ENCODE data around the gene DDX20. TPM values are rescaled to one million over a fixed set of nuclear protein-coding genes. Genes with fewer than 3 reads are reported as not detected.

DDX20 gene, protein sequence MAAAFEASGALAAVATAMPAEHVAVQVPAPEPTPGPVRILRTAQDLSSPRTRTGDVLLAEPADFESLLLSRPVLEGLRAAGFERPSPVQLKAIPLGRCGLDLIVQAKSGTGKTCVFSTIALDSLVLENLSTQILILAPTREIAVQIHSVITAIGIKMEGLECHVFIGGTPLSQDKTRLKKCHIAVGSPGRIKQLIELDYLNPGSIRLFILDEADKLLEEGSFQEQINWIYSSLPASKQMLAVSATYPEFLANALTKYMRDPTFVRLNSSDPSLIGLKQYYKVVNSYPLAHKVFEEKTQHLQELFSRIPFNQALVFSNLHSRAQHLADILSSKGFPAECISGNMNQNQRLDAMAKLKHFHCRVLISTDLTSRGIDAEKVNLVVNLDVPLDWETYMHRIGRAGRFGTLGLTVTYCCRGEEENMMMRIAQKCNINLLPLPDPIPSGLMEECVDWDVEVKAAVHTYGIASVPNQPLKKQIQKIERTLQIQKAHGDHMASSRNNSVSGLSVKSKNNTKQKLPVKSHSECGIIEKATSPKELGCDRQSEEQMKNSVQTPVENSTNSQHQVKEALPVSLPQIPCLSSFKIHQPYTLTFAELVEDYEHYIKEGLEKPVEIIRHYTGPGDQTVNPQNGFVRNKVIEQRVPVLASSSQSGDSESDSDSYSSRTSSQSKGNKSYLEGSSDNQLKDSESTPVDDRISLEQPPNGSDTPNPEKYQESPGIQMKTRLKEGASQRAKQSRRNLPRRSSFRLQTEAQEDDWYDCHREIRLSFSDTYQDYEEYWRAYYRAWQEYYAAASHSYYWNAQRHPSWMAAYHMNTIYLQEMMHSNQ
- 10 to 100 TPM in 2 of 6 donors, 1 to 10 TPM in 4; 7.9 to 18.5 (median 9.2) TPM for total RNA-seq

- peak; percentile 79 to 85 for TF ChIP-seq POLR2AphosphoS5 (IDR thresholded peaks at IDR 0.05)
- TF ChIP-seq EP300 (IDR thresholded peaks at IDR 0.05): peak in 2 of 4 donors; percentile 36 to 81
- TF ChIP-seq POLR2A (IDR thresholded peaks at IDR 0.05): peak in 2 of 4 donors; percentile 57 to 67
- TF ChIP-seq, protein P1, sequence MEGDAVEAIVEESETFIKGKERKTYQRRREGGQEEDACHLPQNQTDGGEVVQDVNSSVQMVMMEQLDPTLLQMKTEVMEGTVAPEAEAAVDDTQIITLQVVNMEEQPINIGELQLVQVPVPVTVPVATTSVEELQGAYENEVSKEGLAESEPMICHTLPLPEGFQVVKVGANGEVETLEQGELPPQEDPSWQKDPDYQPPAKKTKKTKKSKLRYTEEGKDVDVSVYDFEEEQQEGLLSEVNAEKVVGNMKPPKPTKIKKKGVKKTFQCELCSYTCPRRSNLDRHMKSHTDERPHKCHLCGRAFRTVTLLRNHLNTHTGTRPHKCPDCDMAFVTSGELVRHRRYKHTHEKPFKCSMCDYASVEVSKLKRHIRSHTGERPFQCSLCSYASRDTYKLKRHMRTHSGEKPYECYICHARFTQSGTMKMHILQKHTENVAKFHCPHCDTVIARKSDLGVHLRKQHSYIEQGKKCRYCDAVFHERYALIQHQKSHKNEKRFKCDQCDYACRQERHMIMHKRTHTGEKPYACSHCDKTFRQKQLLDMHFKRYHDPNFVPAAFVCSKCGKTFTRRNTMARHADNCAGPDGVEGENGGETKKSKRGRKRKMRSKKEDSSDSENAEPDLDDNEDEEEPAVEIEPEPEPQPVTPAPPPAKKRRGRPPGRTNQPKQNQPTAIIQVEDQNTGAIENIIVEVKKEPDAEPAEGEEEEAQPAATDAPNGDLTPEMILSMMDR (IDR thresholded peaks at IDR 0.05): peak; percentile 78 to 99 (median 94)
These were observed at the start of gene DDX20 for GRCh38 chr1:111755331-111756123. TSS of gene DDX20 (plus strand) at chr1:111755901. CDS start at chr1:111755925, 24 bp downstream.

DNA sequence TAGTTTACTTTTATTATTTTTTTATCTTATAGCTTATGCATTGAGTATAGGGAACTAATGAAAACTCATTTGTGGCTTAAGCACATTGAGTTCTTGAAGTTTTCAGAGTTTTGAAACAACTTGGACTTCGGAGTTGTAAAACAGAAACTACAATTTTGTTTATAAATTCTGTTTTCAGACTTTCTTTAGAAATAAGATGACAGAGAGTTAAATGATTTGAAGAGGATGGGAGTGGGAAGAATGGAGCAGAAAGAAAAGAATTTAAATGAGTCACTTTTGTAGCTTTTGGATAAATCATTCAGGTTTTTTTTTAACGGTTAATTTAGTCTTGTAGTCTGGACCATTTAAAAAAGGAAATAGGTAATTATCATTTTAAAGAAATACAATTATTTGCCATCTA, 48.8 kb upstream of the DDX20 start:
- Histone ChIP-seq H3K27ac (no peak overlapping the region), H3K27me3 (no peaks in the 10 kb centered on the region), H3K9me3 (no peaks in the 10 kb centered on the region), H3K4me1 (peaks cover 0 to 7% (median 3%) of the 10 kb centered on the region in 4 donors), H3K36me3 (peaks cover 9 to 86% (median 29%) of the 10 kb centered on the region in 4 donors), H3K4me3 (no peak overlapping the region)
- 74 to 86% methylated on average over 2 of the region's 2 CpGs for WGBS, 2 donors
- TF ChIP-seq, protein P1 (IDR thresholded peaks at IDR 0.05): no peak
- no peak for TF ChIP-seq POLR2A (IDR thresholded peaks at IDR 0.05)
- TF ChIP-seq POLR2AphosphoS5 (IDR thresholded peaks at IDR 0.05): no peak
- no peak for TF ChIP-seq EP300 (IDR thresholded peaks at IDR 0.05)
- DNase-seq: no peak
- no peak for ATAC-seq (ENCODE audit: low FRiP score in 2 of 2)

More at GRCh38 chr1:111755331-111756123, at the start of gene DDX20:
- H3K4me1 ChIP-seq: peaks cover 12 to 28% (median 13%) of the 10 kb centered on the region in 4 donors
- H3K27me3 ChIP-seq: no peaks in the 10 kb centered on the region
- ATAC-seq (ENCODE audit: low FRiP score in 2 of 2) (peak; percentile 98 to 99), DNase-seq (peak; percentile 95 to 98)
- H3K27ac ChIP-seq: peak within 1 kb of the TSS; percentile 79 to 95 (median 90)
- no peaks in the 10 kb centered on the region for H3K9me3 ChIP-seq
- H3K36me3 ChIP-seq: peaks cover 0 to 25% (median 4%) of the 10 kb centered on the region in 4 donors
- WGBS, 2 donors: 0% methylated on average over 29 to 46 of the region's 67 CpGs
- H3K4me3 ChIP-seq: peak within 1 kb of the TSS; percentile 68 to 96 (median 81)

DNA sequence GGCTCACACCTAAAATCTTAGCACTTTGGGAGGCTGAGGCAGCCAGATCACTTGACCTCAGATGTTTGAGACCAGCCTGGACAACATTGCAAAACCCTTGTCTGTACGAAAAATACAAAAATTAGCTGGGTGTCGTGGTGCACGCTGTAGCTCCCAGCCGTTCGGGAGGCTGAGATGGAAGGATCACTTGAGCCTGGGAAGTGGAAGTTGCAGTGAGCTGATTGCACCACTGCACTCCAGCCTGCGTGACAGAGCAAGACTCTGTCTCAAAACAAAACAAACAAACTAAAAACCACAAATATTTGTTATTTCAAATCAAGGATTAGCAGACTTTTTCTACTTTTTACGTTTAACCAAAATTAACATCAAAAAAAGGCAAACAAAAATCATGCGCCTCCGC, 47.8 kb upstream of the DDX20 start:
- DNase-seq (peak in 1 of 2 donors; percentile 75), ATAC-seq (ENCODE audit: low FRiP score in 2 of 2) (peak in 1 of 2 donors; percentile 46)
- Histone ChIP-seq H3K4me3 (no peak overlapping the region), H3K36me3 (peaks cover 4 to 78% (median 26%) of the 10 kb centered on the region in 4 donors), H3K27me3 (no peaks in the 10 kb centered on the region), H3K4me1 (peaks cover 0 to 7% (median 3%) of the 10 kb centered on the region in 4 donors), H3K27ac (peak overlapping the region in 2 of 4 donors; percentile 23 to 43), H3K9me3 (no peaks in the 10 kb centered on the region)
- TF ChIP-seq POLR2A (IDR thresholded peaks at IDR 0.05): no peak
- no peak for TF ChIP-seq POLR2AphosphoS5 (IDR thresholded peaks at IDR 0.05)
- TF ChIP-seq, protein P1 (IDR thresholded peaks at IDR 0.05): no peak
- TF ChIP-seq EP300 (IDR thresholded peaks at IDR 0.05): no peak
- WGBS, 2 donors: 46 to 51% methylated on average over 9 of the region's 9 CpGs

DNA sequence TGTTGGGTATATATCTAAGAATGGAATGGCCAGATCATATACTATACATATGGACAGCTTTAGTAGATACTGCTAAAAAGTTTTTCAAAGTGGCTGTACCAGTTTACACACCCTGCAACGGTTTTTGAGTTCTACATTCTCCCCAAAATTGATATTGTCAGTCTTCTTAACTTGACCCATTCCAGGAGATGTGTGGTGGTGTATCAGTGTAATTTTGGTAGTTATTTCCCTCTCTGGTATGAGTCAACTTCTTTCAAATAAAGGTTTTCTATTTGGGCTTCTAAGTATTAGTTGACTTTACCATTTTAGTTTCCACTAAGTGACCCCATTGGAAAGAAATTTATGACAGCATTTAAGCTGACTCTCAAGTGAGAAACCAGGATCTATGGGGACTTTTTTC, 45.7 kb upstream of the DDX20 start:
- DNase-seq (no peak), ATAC-seq (ENCODE audit: low FRiP score in 2 of 2) (no peak)
- Histone ChIP-seq H3K36me3 (peaks cover 4 to 58% (median 14%) of the 10 kb centered on the region in 4 donors), H3K27me3 (no peaks in the 10 kb centered on the region), H3K4me1 (peaks cover 0 to 7% (median 3%) of the 10 kb centered on the region in 4 donors), H3K4me3 (no peak overlapping the region), H3K9me3 (no peaks in the 10 kb centered on the region), H3K27ac (no peak overlapping the region)
- 56 to 70% methylated on average over 1 of the region's 1 CpG for WGBS, 2 donors
- TF ChIP-seq POLR2A (IDR thresholded peaks at IDR 0.05) (no peak), EP300 (IDR thresholded peaks at IDR 0.05) (no peak), POLR2AphosphoS5 (IDR thresholded peaks at IDR 0.05) (no peak)
- TF ChIP-seq, protein P1 (IDR thresholded peaks at IDR 0.05): no peak

All from upper lobe of left lung (tissue), 6 donors.